Sigmoid colon (tissue), 7 donors: ENCODE data around the gene RAD21L1. TPM values are rescaled to one million over a fixed set of nuclear protein-coding genes. Genes with fewer than 3 reads are reported as not detected.
"Not testable (repeated sequence)": the region's sequence is repeated elsewhere in the genome, so short reads cannot be mapped to it uniquely, and the experiment has no call there.

Experiments
- DNase-seq: peaks from one replicate; pipeline ENCODE4 v3.0.0-alpha.2; 2019
- H3K27ac ChIP-seq, 4 donors: fragments of 200-600 bp; sonication (generic); one replicate each; pipeline ENCODE4 v1.5.1; 2016 to 2019; ENCODE audit warnings: mild to moderate bottlenecking in 1 of 4
- H3K27me3 ChIP-seq, 3 donors: fragments of 200-600 bp; sonication (generic); one replicate each; pipeline ENCODE4 v1.5.1; 2019; ENCODE audit warnings: mild to moderate bottlenecking in 1 of 3
- H3K36me3 ChIP-seq, 4 donors: fragments of 200-600 bp; sonication (generic); one replicate each; pipeline ENCODE4 v1.5.1; 2016 to 2019
- H3K4me1 ChIP-seq, 4 donors: fragments of 200-600 bp; sonication (generic); one replicate each; pipeline ENCODE4 v1.5.1; 2017 to 2019
- H3K4me3 ChIP-seq, 4 donors: fragments of 200-600 bp; sonication (generic); one replicate each; pipeline ENCODE4 v1.5.1; 2017 to 2019; ENCODE audit warnings: mild to moderate bottlenecking in 2 of 4, moderate library complexity in 1 of 4
- H3K9me3 ChIP-seq, 4 donors: fragments of 200-600 bp in 3 of 4; sonication (generic) in 3 of 4; one replicate each; pipeline versions ENCODE4 v1.5.1 to v1.6.1; 2013 to 2019
- CTCF ChIP-seq, 4 experiments: fragments of 450-650 bp in 3 of 4; fragments of 200-600 bp in 1 of 4; IDR thresholded peaks; one replicate each; pipeline ENCODE4 v1.5.1; 2016 to 2019; ENCODE audit warnings: antibody characterized with exemption in 4 of 4, mild to moderate bottlenecking in 3 of 4, moderate library complexity in 2 of 4
- EP300 ChIP-seq, 4 donors: sonication (generic); formaldehyde crosslinking; IDR thresholded peaks; one replicate each; pipeline ENCODE4 v1.6.1; 2017; ENCODE audit warnings: antibody characterized with exemption in 4 of 4
- POLR2A ChIP-seq, 2 donors: fragments of 450-650 bp; IDR thresholded peaks; one replicate each; pipeline ENCODE4 v1.6.1; 2016; ENCODE audit warnings: antibody characterized with exemption in 2 of 2, mild to moderate bottlenecking in 2 of 2, moderate library complexity in 2 of 2
- POLR2AphosphoS5 ChIP-seq, 4 donors: sonication (generic); formaldehyde crosslinking; IDR thresholded peaks; one replicate each; pipeline ENCODE4 v1.6.1; 2017; ENCODE audit warnings: antibody characterized with exemption in 4 of 4
- WGBS, 2 donors: extraction: QIAGEN DNeasy Blood & Tissue Kit; methylation state at CpG; one replicate each; pipeline ENCODE4 v1.1.7; 2013; 5-methylcytosine and 5-hydroxymethylcytosine counted together
- intact Hi-C: fragments of 100-400 bp; cut with DNase I; formaldehyde crosslinking; loops from one replicate; pipeline ENCODE4 v1.15.1; 2023
- polyA plus RNA-seq, 3 donors: library from polyadenylated mRNA; stranded (reverse); fragments of 200-250 nt; gene quantifications; one replicate each; pipeline ENCODE4 v1.2.3, GENCODE V29; 2013
- total RNA-seq, 4 donors: library from RNA; depleted of rRNA; stranded (reverse); fragments of >200 nt; gene quantifications; one replicate each; pipeline ENCODE4 v1.1.0, GENCODE V29; 2016
- donor health status: healthy with polysubstance abuse.
- donor health status: Bipolar disorder and iron deficiency.
- donor health status: healthy.

The RAD21L1 gene
- total and polyA plus RNA-seq, 7 donors = not detected

GRCh38 chr20:1212023-1212422, 13.8 kb upstream of the RAD21L1 start:
- Histone ChIP-seq H3K4me3 (no peak overlapping the region), H3K36me3 (no peaks in the 10 kb centered on the region), H3K4me1 (peaks cover 0 to 8% (median 7%) of the 10 kb centered on the region in 4 donors), H3K27ac (no peak overlapping the region), H3K9me3 (no peaks in the 10 kb centered on the region), H3K27me3 (peaks cover 0 to 11% (median 3%) of the 10 kb centered on the region in 3 donors)
- TF ChIP-seq POLR2A (IDR thresholded peaks at IDR 0.05) (no peak), CTCF (IDR thresholded peaks at IDR 0.05) (no peak), POLR2AphosphoS5 (IDR thresholded peaks at IDR 0.05) (no peak), EP300 (IDR thresholded peaks at IDR 0.05) (no peak)
- intact Hi-C loops = loop anchor here (5.0 to 10.0 kb wide), 2 partner anchors 257 to 395 kb away; no protein-coding TSS in a partner anchor
- no peak for DNase-seq

- H3K4me1 ChIP-seq = peaks cover 0 to 8% (median 7%) of the 10 kb centered on the region in 4 donors
- H3K27ac ChIP-seq = no peak overlapping the region
- peaks cover 0 to 12% (median 5%) of the 10 kb centered on the region in 3 donors for H3K27me3 ChIP-seq
- no peak for TF ChIP-seq POLR2AphosphoS5 (IDR thresholded peaks at IDR 0.05)
- peak; percentile 47 to 78 (median 66) for TF ChIP-seq CTCF (IDR thresholded peaks at IDR 0.05)
- no peaks in the 10 kb centered on the region for H3K36me3 ChIP-seq
- WGBS, 2 donors = 13 to 15% methylated on average over 21 of the region's 21 CpGs
- no peak overlapping the region for H3K4me3 ChIP-seq
- H3K9me3 ChIP-seq = no peaks in the 10 kb centered on the region
- intact Hi-C loops = loop anchor here (5.0 to 10.0 kb wide), 2 partner anchors 258 to 396 kb away; no protein-coding TSS in a partner anchor
- DNase-seq = peak; percentile 77
Observed at GRCh38 chr20:1212607-1213396, 13.0 kb upstream of the RAD21L1 start.

GRCh38 chr20:1214838-1215261, 11.0 kb upstream of the RAD21L1 start:
- Histone ChIP-seq H3K9me3 (no peaks in the 10 kb centered on the region), H3K27me3 (peaks cover 0 to 12% (median 5%) of the 10 kb centered on the region in 3 donors), H3K4me1 (peaks cover 0 to 8% (median 7%) of the 10 kb centered on the region in 4 donors), H3K4me3 (no peak overlapping the region), H3K36me3 (no peaks in the 10 kb centered on the region), H3K27ac (no peak overlapping the region)
- DNase-seq = no peak
- intact Hi-C loops = loop anchor here (5.0 to 10.0 kb wide), 2 partner anchors 260 to 398 kb away; no protein-coding TSS in a partner anchor
- 40 to 80% methylated on average over 4 of the region's 4 CpGs for WGBS, 2 donors
- no peak for TF ChIP-seq POLR2A (IDR thresholded peaks at IDR 0.05)
- TF ChIP-seq EP300 (IDR thresholded peaks at IDR 0.05) = no peak
- TF ChIP-seq CTCF (IDR thresholded peaks at IDR 0.05) = no peak
- TF ChIP-seq POLR2AphosphoS5 (IDR thresholded peaks at IDR 0.05) = no peak

GRCh38 chr20:1215386-1216170, 10.3 kb upstream of the RAD21L1 start:
- H3K27me3 ChIP-seq = peaks cover 0 to 12% (median 5%) of the 10 kb centered on the region in 3 donors
- TF ChIP-seq POLR2A (IDR thresholded peaks at IDR 0.05) = no peak
- TF ChIP-seq CTCF (IDR thresholded peaks at IDR 0.05) = no peak
- no peak for TF ChIP-seq POLR2AphosphoS5 (IDR thresholded peaks at IDR 0.05)
- TF ChIP-seq EP300 (IDR thresholded peaks at IDR 0.05) = no peak

GRCh38 chr20:1216527-1217427, 9.1 kb upstream of the RAD21L1 start:
- H3K4me1 ChIP-seq, DNase-seq, H3K36me3 ChIP-seq, H3K9me3 ChIP-seq, H3K4me3 ChIP-seq, H3K27ac ChIP-seq: not testable (repeated sequence)
- 40 to 71% methylated on average over 19 of the region's 19 CpGs for WGBS, 2 donors
- H3K27me3 ChIP-seq = peaks cover 0 to 12% (median 5%) of the 10 kb centered on the region in 3 donors
- intact Hi-C loops = loop anchor here (10.0 kb wide), 1 partner anchor 262 kb away; no protein-coding TSS in a partner anchor

More at GRCh38 chr20:1215386-1216170, 10.3 kb upstream of the RAD21L1 start:
- Histone ChIP-seq H3K4me1 (peaks cover 0 to 8% (median 7%) of the 10 kb centered on the region in 4 donors), H3K4me3 (no peak overlapping the region), H3K27ac (no peak overlapping the region), H3K9me3 (no peaks in the 10 kb centered on the region), H3K36me3 (no peaks in the 10 kb centered on the region)
- 58 to 62% methylated on average over 11 of the region's 11 CpGs for WGBS, 2 donors
- no peak for DNase-seq
- intact Hi-C loops = loop anchor here (10.0 kb wide), 1 partner anchor 261 kb away; no protein-coding TSS in a partner anchor

- DNase-seq = not testable (repeated sequence)
- 52 to 86% methylated on average over 4 of the region's 4 CpGs for WGBS, 2 donors
Observed at GRCh38 chr20:1222750-1223149, 3.1 kb upstream of the RAD21L1 start.

More at GRCh38 chr20:1222750-1223149, 3.1 kb upstream of the RAD21L1 start:
- H3K27ac ChIP-seq, H3K36me3 ChIP-seq, H3K9me3 ChIP-seq, H3K4me3 ChIP-seq, intact Hi-C loops: not testable (repeated sequence)
- Histone ChIP-seq H3K4me1 (peaks cover 0 to 19% (median 14%) of the 10 kb centered on the region in 4 donors), H3K27me3 (peaks cover 9 to 19% (median 18%) of the 10 kb centered on the region in 3 donors)
